Calu3 (cell line): Measurements from ENCODE around the gene TMC7. TPM values are rescaled to one million over a fixed set of nuclear protein-coding genes. Genes with fewer than 3 reads are reported as not detected.

ENCODE experiments used
- BruUV-seq: library from RNA; stranded (reverse); fragments of 400-500 nt; replicated peaks from 2 replicates; lab custom pipeline; 2021; lab: Mats Ljungman, UMichigan
- CTCF ChIA-PET: fragments of 300-600 bp; sonication (Branson Sonifier 250); formaldehyde crosslinking; loops from one replicate; lab custom pipeline; 2022; ENCODE audit warnings: antibody characterized with exemption; lab: Charles Lee
- DNase-seq: peaks from one replicate; pipeline ENCODE4 v3.0.0; 2022
- H3K27ac Mint-ChIP-seq: one replicate; pipeline ENCODE4 v1.8.0; 2022; ENCODE audit warnings: mixed read lengths; ENCODE audit not compliant: unreplicated experiment
- H3K27me3 Mint-ChIP-seq: one replicate; pipeline ENCODE4 v1.8.0; 2022; ENCODE audit warnings: mixed read lengths; ENCODE audit not compliant: unreplicated experiment
- H3K36me3 Mint-ChIP-seq: one replicate; pipeline ENCODE4 v1.8.0; 2022; ENCODE audit warnings: mild to moderate bottlenecking, moderate library complexity, mixed read lengths; ENCODE audit not compliant: insufficient read depth, unreplicated experiment
- H3K4me1 Mint-ChIP-seq: one replicate; pipeline ENCODE4 v1.8.0; 2022; ENCODE audit warnings: mild to moderate bottlenecking, low read depth, mixed read lengths; ENCODE audit not compliant: unreplicated experiment
- H3K4me3 Mint-ChIP-seq: one replicate; pipeline ENCODE4 v1.8.0; 2022; ENCODE audit warnings: mild to moderate bottlenecking, low read depth, moderate library complexity, mixed read lengths; ENCODE audit not compliant: unreplicated experiment
- H3K9me3 Mint-ChIP-seq: one replicate; pipeline ENCODE4 v1.8.0; 2022; ENCODE audit warnings: low read depth, mixed read lengths; ENCODE audit not compliant: unreplicated experiment
- CTCF ChIP-seq: fragments of 200-600 bp; IDR thresholded peaks from one replicate; pipeline ENCODE4 v1.8.0; 2022; ENCODE audit warnings: antibody characterized with exemption; ENCODE audit not compliant: unreplicated experiment
- intact Hi-C: fragments of 100-400 bp; cut with micrococcal nuclease; formaldehyde crosslinking; loops from one replicate; pipeline ENCODE4 v1.10.0; 2022; ENCODE audit not compliant: unreplicated experiment
- total RNA-seq: library from RNA; stranded (reverse); gene quantifications from 2 replicates; pipeline ENCODE4 v1.2.3, GENCODE V29; 2022

TMC7 gene
- total RNA-seq, 1 experiment from 2014 or later, result 10.1 TPM

GRCh38 chr16:19083670-19084069 is 99.9 kb downstream of the TMC7 start:
- CTCF ChIA-PET, result no interaction called here
- H3K9me3 Mint-ChIP-seq, result no peaks in the 10 kb centered on the region
- H3K4me3 Mint-ChIP-seq, result no peak overlapping the region
- H3K36me3 Mint-ChIP-seq, result peaks cover 15% of the 10 kb centered on the region
- BruUV-seq, result no TSS peak
- TF ChIP-seq CTCF, result no peak
- no peak overlapping the region for H3K27ac Mint-ChIP-seq
- intact Hi-C loops, result no loop called here
- DNase-seq, result no peak
- H3K27me3 Mint-ChIP-seq, result no peaks in the 10 kb centered on the region
- H3K4me1 Mint-ChIP-seq, result peaks cover 16% of the 10 kb centered on the region

GRCh38 chr16:19084139-19084538 is 100.4 kb downstream of the TMC7 start:
- intact Hi-C loops, result no loop called here
- TF ChIP-seq CTCF, result no peak
- Mint-ChIP-seq H3K4me1 (peaks cover 16% of the 10 kb centered on the region), H3K27me3 (no peaks in the 10 kb centered on the region), H3K4me3 (no peak overlapping the region), H3K36me3 (peaks cover 15% of the 10 kb centered on the region), H3K27ac (no peak overlapping the region), H3K9me3 (no peaks in the 10 kb centered on the region)
- CTCF ChIA-PET, result no interaction called here
- BruUV-seq, result no TSS peak
- DNase-seq, result no peak

- H3K4me1 Mint-ChIP-seq, result peaks cover 16% of the 10 kb centered on the region
- no peaks in the 10 kb centered on the region for H3K27me3 Mint-ChIP-seq
- H3K36me3 Mint-ChIP-seq, result peaks cover 15% of the 10 kb centered on the region
- H3K27ac Mint-ChIP-seq, result no peak overlapping the region
- DNase-seq, result no peak
- intact Hi-C loops, result loop anchor here (5.0 kb wide), 1 partner anchor 417 kb away; no protein-coding TSS in a partner anchor
- H3K9me3 Mint-ChIP-seq, result no peaks in the 10 kb centered on the region
- CTCF ChIA-PET, result interaction anchor here (1.5 to 2.3 kb wide), 3 partner anchors 22 to 418 kb away, joined by 5 to 14 read pairs (median 7); partner anchors contain the start of gene TMC7
- TF ChIP-seq CTCF, result no peak
- H3K4me3 Mint-ChIP-seq, result no peak overlapping the region
- BruUV-seq, result no TSS peak
These were observed 101.1 kb downstream of the TMC7 start for GRCh38 chr16:19084879-19085278.

- TF ChIP-seq CTCF, result no peak
- peaks cover 16% of the 10 kb centered on the region for H3K4me1 Mint-ChIP-seq
- intact Hi-C loops, result loop anchor here (1.0 to 5.0 kb wide), 3 partner anchors 81 to 417 kb away; no protein-coding TSS in a partner anchor
- CTCF ChIA-PET, result interaction anchor here (0.6 to 2.3 kb wide), 19 partner anchors 9 to 417 kb away, joined by 3 to 14 read pairs (median 5); partner anchors contain the start of gene TMC7
- peak; percentile 41 for DNase-seq
- H3K4me3 Mint-ChIP-seq, result peak overlapping the region; percentile 71
- no peaks in the 10 kb centered on the region for H3K9me3 Mint-ChIP-seq
- peaks cover 15% of the 10 kb centered on the region for H3K36me3 Mint-ChIP-seq
- H3K27ac Mint-ChIP-seq, result no peak overlapping the region
- H3K27me3 Mint-ChIP-seq, result no peaks in the 10 kb centered on the region
- BruUV-seq, result TSS peak; percentile 61
These were observed 102.0 kb downstream of the TMC7 start for GRCh38 chr16:19085679-19086200.
